Gastrocnemius medialis (tissue), 4 donors: ENCODE measurements around the gene PTF1A. TPM values are rescaled to one million over a fixed set of nuclear protein-coding genes. Genes with fewer than 3 reads are reported as not detected.

Experiments used
- ATAC-seq, 2 donors: fragments of 150-250 bp; one replicate each; pipeline ENCODE4 v1.9.1; 2016
- DNase-seq, 2 donors: peaks; one replicate each; pipeline ENCODE4 v3.0.0-alpha.2; 2019
- H3K27ac ChIP-seq, 4 donors: fragments of 200-600 bp; sonication (generic); 1 replicate in 1 of 4; 2 replicates in 3 of 4; pipeline ENCODE4 v1.5.1; 2016 to 2018; ENCODE audit warnings: mild to moderate bottlenecking in 2 of 4, moderate library complexity in 1 of 4
- H3K27me3 ChIP-seq, 3 donors: fragments of 200-600 bp; sonication (generic) in 2 of 3; 1 replicate in 1 of 3; 2 replicates in 2 of 3; pipeline versions ENCODE4 v1.5.1 to v1.6.0; 2016 to 2019; ENCODE audit warnings: mild to moderate bottlenecking in 1 of 3, moderate library complexity in 1 of 3
- H3K36me3 ChIP-seq, 2 donors: fragments of 200-600 bp; sonication (generic) in 1 of 2; one replicate each; pipeline ENCODE4 v1.5.1; 2017 to 2018
- H3K4me1 ChIP-seq, 2 donors: fragments of 200-600 bp; sonication (generic) in 1 of 2; one replicate each; pipeline ENCODE4 v1.5.1; 2016 to 2017; ENCODE audit warnings: mild to moderate bottlenecking in 2 of 2
- H3K4me3 ChIP-seq, 4 donors: fragments of 200-600 bp; sonication (generic) in 3 of 4; 1 replicate in 1 of 4; 2 replicates in 3 of 4; pipeline ENCODE4 v1.5.1; 2016 to 2019; ENCODE audit warnings: mild to moderate bottlenecking in 2 of 4
- H3K9me3 ChIP-seq, 3 donors: fragments of 200-600 bp; sonication (generic) in 2 of 3; 1 replicate in 1 of 3; 2 replicates in 2 of 3; pipeline ENCODE4 v1.5.1; 2016 to 2019
- CTCF ChIP-seq, 5 experiments: fragments of 450-650 bp in 3 of 5; fragments of 200-600 bp in 2 of 5; sonication (generic) in 2 of 5; IDR thresholded peaks in 4 of 5; conservative IDR thresholded peaks in 1 of 5; 1 replicate in 4 of 5; 2 replicates in 1 of 5; pipeline ENCODE4 v1.5.1; 2016 to 2019; ENCODE audit warnings: antibody characterized with exemption in 5 of 5, mild to moderate bottlenecking in 3 of 5, moderate library complexity in 3 of 5
- POLR2A ChIP-seq, 2 donors: fragments of 450-650 bp; IDR thresholded peaks; one replicate each; pipeline ENCODE4 v1.6.1; 2017; ENCODE audit warnings: antibody characterized with exemption in 2 of 2, mild to moderate bottlenecking in 2 of 2, moderate library complexity in 2 of 2
- in situ Hi-C, 4 donors: fragments of 200-750 bp; cut with MboI; loops; one replicate each; pipeline versions ENCODE4 v1.15.0 to v1.8.0; 2017; ENCODE audit warnings: low sequenced_read_pairs in 4 of 4
- intact Hi-C: fragments of 100-400 bp; cut with DNase I; formaldehyde crosslinking; loops from one replicate; pipeline ENCODE4 v1.15.1; 2023; ENCODE audit warnings: low total_unique reads
- total RNA-seq, 4 donors: library from RNA; depleted of rRNA; stranded (reverse); fragments of >200 nt; gene quantifications; one replicate each; pipeline versions ENCODE4 v1.1.0 to v1.2.3, GENCODE V29; 2016

Gene PTF1A
- total RNA-seq, 4 donors from 2014 or later = not detected

DNA sequence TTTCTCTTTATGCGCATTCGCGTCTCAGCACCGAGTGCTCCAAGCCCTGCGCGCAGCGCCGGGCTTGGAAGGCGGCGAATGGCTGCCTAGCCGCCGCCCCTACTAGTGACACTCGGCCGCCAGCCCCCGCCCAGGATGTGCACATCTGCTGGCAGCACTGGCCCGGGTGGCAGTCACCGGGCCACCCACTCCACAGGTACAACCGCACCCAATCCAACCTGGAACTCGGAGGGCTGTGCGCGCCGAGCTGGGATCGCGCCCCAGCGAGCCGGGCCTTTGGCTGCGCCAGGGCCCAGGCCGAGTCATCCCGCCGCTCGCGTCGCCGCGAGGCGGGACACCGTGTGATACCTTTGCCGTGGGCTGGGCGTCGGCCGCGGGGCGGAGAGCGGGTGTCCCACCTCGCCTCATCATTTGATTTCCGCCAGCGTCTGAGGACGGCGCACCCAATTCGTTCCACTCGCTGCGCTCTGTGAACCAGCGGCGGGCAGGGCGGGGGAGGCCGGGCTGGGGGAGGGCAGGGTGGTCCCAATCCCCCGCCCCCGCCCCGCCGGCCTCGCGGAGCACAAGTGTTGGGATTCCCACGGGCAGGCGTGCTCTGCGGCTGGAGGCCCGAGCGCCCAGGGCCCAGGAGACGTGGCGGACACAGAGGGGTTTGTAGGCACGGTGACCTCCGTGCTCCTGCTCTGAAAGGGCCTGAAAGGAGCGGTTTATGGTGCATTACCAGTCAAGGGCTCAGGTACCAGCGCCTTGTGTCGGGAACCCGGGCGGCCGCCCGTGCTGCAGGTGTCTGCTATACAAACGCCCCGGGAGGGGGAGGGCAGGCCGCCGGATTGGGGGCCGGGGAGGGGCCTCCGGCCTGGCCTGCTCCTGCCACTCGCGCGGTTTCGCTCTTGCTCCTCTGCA lies 17.8 kb upstream of the PTF1A start:
- Histone ChIP-seq H3K27me3 (peaks cover 48 to 69% (median 58%) of the 10 kb centered on the region in 3 donors), H3K4me1 (peaks cover 0 to 17% of the 10 kb centered on the region in 2 donors), H3K27ac (no peak overlapping the region), H3K9me3 (no peaks in the 10 kb centered on the region), H3K4me3 (peak overlapping the region; percentile 10 to 43 (median 32)), H3K36me3 (no peaks in the 10 kb centered on the region)
- in situ Hi-C loops (loop anchor here in 1 of 4 donors (25.0 kb wide), 1 partner anchor 1388 kb away; no protein-coding TSS in a partner anchor), intact Hi-C loops (no loop called here)
- TF ChIP-seq CTCF (IDR thresholded peaks at IDR 0.05 in 4 of 5, conservative IDR thresholded peaks at IDR 0.05 in 1 of 5) = no peak
- no peak for TF ChIP-seq POLR2A (IDR thresholded peaks at IDR 0.05)
- ATAC-seq (no peak), DNase-seq (no peak)

DNA sequence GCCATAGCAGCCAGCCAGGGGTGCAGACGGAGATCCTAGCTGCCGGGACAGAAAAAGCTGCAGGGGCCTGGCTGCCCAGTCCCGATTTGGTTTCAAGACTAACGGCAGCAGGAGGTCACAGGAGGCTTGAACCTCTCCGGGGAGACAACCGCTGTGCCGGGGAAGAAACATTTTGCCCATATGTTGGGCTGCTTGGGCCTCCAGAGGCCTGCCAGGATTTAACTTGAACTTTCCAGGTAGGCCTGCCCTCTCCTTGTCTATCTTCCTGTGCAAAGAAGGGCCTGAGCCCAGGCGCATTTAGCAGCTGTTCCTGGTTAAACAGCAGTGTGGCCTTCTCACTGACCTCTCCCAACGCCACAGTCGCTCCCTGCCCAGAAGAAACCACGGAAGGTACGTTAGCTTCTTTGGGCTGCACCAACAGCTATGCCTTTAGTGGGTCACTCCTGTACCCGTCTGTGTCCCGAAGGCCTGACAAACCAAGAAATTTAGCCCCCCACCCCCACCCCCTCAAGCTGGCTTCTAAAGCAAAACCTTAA lies 17.1 kb upstream of the PTF1A start:
- no peak for DNase-seq
- intact Hi-C loops (no loop called here), in situ Hi-C loops (loop anchor here in 1 of 4 donors (25.0 kb wide), 1 partner anchor 1387 kb away; no protein-coding TSS in a partner anchor)
- no peak overlapping the region for H3K4me3 ChIP-seq
- H3K27ac ChIP-seq = no peak overlapping the region
- ATAC-seq = no peak
- no peaks in the 10 kb centered on the region for H3K36me3 ChIP-seq
- TF ChIP-seq CTCF (IDR thresholded peaks at IDR 0.05 in 4 of 5, conservative IDR thresholded peaks at IDR 0.05 in 1 of 5) (no peak), POLR2A (IDR thresholded peaks at IDR 0.05) (no peak)
- peaks cover 54 to 69% (median 63%) of the 10 kb centered on the region in 3 donors for H3K27me3 ChIP-seq
- no peaks in the 10 kb centered on the region for H3K9me3 ChIP-seq
- peaks cover 0 to 17% of the 10 kb centered on the region in 2 donors for H3K4me1 ChIP-seq

DNA sequence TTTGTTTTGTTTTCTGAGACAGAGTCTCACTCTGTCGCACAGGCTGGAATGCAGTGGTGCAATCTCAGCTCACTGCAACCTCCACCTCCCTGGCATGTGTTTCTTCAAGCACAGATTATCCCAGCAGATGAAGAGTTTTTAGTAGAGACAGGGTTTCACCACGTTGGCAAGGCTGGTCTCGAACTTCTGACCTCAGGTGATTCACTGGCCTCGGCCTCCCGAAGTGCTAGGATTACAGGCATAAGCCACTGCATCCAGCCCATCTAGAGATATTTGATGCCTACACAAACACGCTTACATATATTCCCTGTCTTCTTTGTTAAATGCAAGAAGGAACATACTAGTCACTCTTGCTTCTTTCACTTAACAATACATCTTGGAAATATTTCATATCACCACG lies 5.9 kb upstream of the PTF1A start:
- in situ Hi-C loops (no loop called here), intact Hi-C loops (no loop called here)
- no peak overlapping the region for H3K4me3 ChIP-seq
- no peak overlapping the region for H3K27ac ChIP-seq
- ATAC-seq = no peak
- H3K36me3 ChIP-seq = no peaks in the 10 kb centered on the region
- no peaks in the 10 kb centered on the region for H3K4me1 ChIP-seq
- H3K27me3 ChIP-seq = peaks cover 15 to 27% (median 25%) of the 10 kb centered on the region in 3 donors
- DNase-seq = no peak
- TF ChIP-seq POLR2A (IDR thresholded peaks at IDR 0.05) (no peak), CTCF (IDR thresholded peaks at IDR 0.05 in 4 of 5, conservative IDR thresholded peaks at IDR 0.05 in 1 of 5) (no peak)
- no peaks in the 10 kb centered on the region for H3K9me3 ChIP-seq

GRCh38 chr10:23186697-23187096 lies 5.4 kb upstream of the PTF1A start:
- DNase-seq (no peak), ATAC-seq (no peak)
- H3K36me3 ChIP-seq = no peaks in the 10 kb centered on the region
- in situ Hi-C loops (no loop called here), intact Hi-C loops (no loop called here)
- no peak overlapping the region for H3K4me3 ChIP-seq
- no peaks in the 10 kb centered on the region for H3K9me3 ChIP-seq
- H3K27ac ChIP-seq = no peak overlapping the region
- TF ChIP-seq CTCF (IDR thresholded peaks at IDR 0.05 in 4 of 5, conservative IDR thresholded peaks at IDR 0.05 in 1 of 5) (no peak), POLR2A (IDR thresholded peaks at IDR 0.05) (no peak)
- H3K27me3 ChIP-seq = peaks cover 20 to 33% (median 30%) of the 10 kb centered on the region in 3 donors
- H3K4me1 ChIP-seq = no peaks in the 10 kb centered on the region
